ENCODE measurements around the gene NAV2. TPM values are rescaled to one million over a fixed set of nuclear protein-coding genes. Genes with fewer than 3 reads are reported as not detected.

The NAV2 gene
- total RNA-seq, 1 donor from 2014 or later = 9.6 TPM

DNA sequence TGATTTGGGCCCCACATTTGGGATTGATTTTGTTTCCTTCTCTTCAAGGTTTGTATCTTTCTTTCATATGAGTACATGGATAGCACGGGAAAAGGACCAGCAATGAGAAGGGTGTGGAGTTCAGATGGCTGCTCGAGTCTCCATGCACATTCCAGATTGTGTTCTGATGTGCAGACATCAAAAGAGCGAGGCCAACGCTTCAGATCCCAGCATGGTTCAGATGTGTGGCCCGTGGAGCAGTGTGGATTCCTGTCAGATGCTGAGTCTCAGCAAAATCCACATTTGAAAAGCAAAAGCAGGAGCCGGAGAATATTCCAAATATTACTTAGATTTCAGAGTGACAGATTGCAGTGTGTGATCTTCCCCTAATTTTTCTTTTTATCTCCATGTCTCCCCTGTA is 228.2 kb downstream of the NAV2 start:
- no peak for DNase-seq (ENCODE audit: low spot score)
- TF ChIP-seq, protein P1, sequence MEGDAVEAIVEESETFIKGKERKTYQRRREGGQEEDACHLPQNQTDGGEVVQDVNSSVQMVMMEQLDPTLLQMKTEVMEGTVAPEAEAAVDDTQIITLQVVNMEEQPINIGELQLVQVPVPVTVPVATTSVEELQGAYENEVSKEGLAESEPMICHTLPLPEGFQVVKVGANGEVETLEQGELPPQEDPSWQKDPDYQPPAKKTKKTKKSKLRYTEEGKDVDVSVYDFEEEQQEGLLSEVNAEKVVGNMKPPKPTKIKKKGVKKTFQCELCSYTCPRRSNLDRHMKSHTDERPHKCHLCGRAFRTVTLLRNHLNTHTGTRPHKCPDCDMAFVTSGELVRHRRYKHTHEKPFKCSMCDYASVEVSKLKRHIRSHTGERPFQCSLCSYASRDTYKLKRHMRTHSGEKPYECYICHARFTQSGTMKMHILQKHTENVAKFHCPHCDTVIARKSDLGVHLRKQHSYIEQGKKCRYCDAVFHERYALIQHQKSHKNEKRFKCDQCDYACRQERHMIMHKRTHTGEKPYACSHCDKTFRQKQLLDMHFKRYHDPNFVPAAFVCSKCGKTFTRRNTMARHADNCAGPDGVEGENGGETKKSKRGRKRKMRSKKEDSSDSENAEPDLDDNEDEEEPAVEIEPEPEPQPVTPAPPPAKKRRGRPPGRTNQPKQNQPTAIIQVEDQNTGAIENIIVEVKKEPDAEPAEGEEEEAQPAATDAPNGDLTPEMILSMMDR (IDR thresholded peaks at IDR 0.05) = no peak
- TF ChIP-seq EZH2phosphoT487 (IDR thresholded peaks at IDR 0.05) (no peak), EZH2 (IDR thresholded peaks at IDR 0.05) (no peak)
- no peaks in the 10 kb centered on the region for H3K27me3 ChIP-seq
- H3K4me2 ChIP-seq = no peak overlapping the region
- H3K4me1 ChIP-seq = no peaks in the 10 kb centered on the region
- Mint-ChIP-seq H3K4me3 (no peak overlapping the region), H3K27me3 (ENCODE audit: insufficient read depth, low read depth) (no peaks in the 10 kb centered on the region), H3K4me1 (no peaks in the 10 kb centered on the region), H3K27ac (no peak overlapping the region), H3K36me3 (no peaks in the 10 kb centered on the region), H3K9me3 (no peaks in the 10 kb centered on the region)
- H3K9me3 ChIP-seq (ENCODE audit: low read depth) = no peaks in the 10 kb centered on the region
- no peaks in the 10 kb centered on the region for H4K20me1 ChIP-seq (ENCODE audit: low read depth)
- no peak overlapping the region for H3K27ac ChIP-seq
- H2AFZ ChIP-seq (replicated peaks) = no peak overlapping the region
- H3K9ac ChIP-seq = no peak overlapping the region
- no peak overlapping the region for H3K4me3 ChIP-seq
- peaks cover 8% of the 10 kb centered on the region for H3F3A ChIP-seq (ENCODE audit: low read depth)
- no peaks in the 10 kb centered on the region for H3K36me3 ChIP-seq
- H3K79me2 ChIP-seq (ENCODE audit: low read depth) = no peaks in the 10 kb centered on the region

GRCh38 chr11:19946681-19947080 is 234.0 kb downstream of the NAV2 start:
- H4K20me1 ChIP-seq (ENCODE audit: low read depth) = no peaks in the 10 kb centered on the region
- H3K4me1 ChIP-seq = no peaks in the 10 kb centered on the region
- H3K4me3 ChIP-seq = no peak overlapping the region
- no peaks in the 10 kb centered on the region for H3K36me3 ChIP-seq
- H3K27ac Mint-ChIP-seq = no peak overlapping the region
- H3K4me3 Mint-ChIP-seq = no peak overlapping the region
- peaks cover 4% of the 10 kb centered on the region for H3K36me3 Mint-ChIP-seq
- H3F3A ChIP-seq (ENCODE audit: low read depth) = peaks cover 7% of the 10 kb centered on the region
- H3K27me3 ChIP-seq = no peaks in the 10 kb centered on the region
- DNase-seq (ENCODE audit: low spot score) = no peak
- H3K4me1 Mint-ChIP-seq = peaks cover 10% of the 10 kb centered on the region
- no peaks in the 10 kb centered on the region for H3K79me2 ChIP-seq (ENCODE audit: low read depth)
- H3K4me2 ChIP-seq = no peak overlapping the region
- no peaks in the 10 kb centered on the region for H3K9me3 ChIP-seq (ENCODE audit: low read depth)
- no peak overlapping the region for H3K27ac ChIP-seq
- no peaks in the 10 kb centered on the region for H3K27me3 Mint-ChIP-seq (ENCODE audit: insufficient read depth, low read depth)
- no peak overlapping the region for H3K9ac ChIP-seq
- no peak for TF ChIP-seq EZH2 (IDR thresholded peaks at IDR 0.05)
- H3K9me3 Mint-ChIP-seq = no peaks in the 10 kb centered on the region
- H2AFZ ChIP-seq (replicated peaks) = no peak overlapping the region

GRCh38 chr11:19947537-19948114 is 235.0 kb downstream of the NAV2 start:
- H3K4me1 ChIP-seq = peaks cover 4% of the 10 kb centered on the region
- no peaks in the 10 kb centered on the region for H3K9me3 ChIP-seq (ENCODE audit: low read depth)
- H2AFZ ChIP-seq (replicated peaks) = no peak overlapping the region
- no peak overlapping the region for H3K27ac ChIP-seq
- Mint-ChIP-seq H3K4me3 (no peak overlapping the region), H3K4me1 (peaks cover 14% of the 10 kb centered on the region), H3K36me3 (peaks cover 4% of the 10 kb centered on the region), H3K9me3 (no peaks in the 10 kb centered on the region), H3K27ac (no peak overlapping the region), H3K27me3 (ENCODE audit: insufficient read depth, low read depth) (no peaks in the 10 kb centered on the region)
- DNase-seq (ENCODE audit: low spot score) = no peak
- H3K4me2 ChIP-seq = no peak overlapping the region
- H3K36me3 ChIP-seq = no peaks in the 10 kb centered on the region
- H4K20me1 ChIP-seq (ENCODE audit: low read depth) = no peaks in the 10 kb centered on the region
- H3F3A ChIP-seq (ENCODE audit: low read depth) = peaks cover 11% of the 10 kb centered on the region
- no peaks in the 10 kb centered on the region for H3K27me3 ChIP-seq
- H3K79me2 ChIP-seq (ENCODE audit: low read depth) = no peaks in the 10 kb centered on the region
- H3K9ac ChIP-seq = no peak overlapping the region
- TF ChIP-seq, protein P1 (IDR thresholded peaks at IDR 0.05) = no peak
- no peak for TF ChIP-seq EZH2phosphoT487 (IDR thresholded peaks at IDR 0.05)
- TF ChIP-seq EZH2 (IDR thresholded peaks at IDR 0.05) = no peak
- H3K4me3 ChIP-seq = no peak overlapping the region

DNA sequence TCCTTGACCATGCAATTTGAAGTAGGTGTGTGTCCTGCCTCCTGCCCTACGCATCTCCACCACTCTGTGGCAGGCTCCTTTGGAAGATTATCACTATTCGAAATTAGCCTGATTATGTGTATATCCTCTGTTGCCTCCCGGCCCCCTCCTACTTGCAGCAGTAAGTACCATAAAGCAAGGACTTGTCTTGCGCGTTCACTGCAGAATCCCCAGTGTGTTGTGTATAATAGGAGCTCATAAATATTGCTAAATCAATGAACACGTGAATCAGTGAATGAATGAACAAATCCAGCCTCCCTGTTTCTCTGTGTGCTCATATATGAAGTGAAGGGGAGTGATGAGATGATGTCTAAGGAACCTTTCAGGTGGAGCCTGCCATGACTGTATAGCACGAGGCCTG is 237.0 kb downstream of the NAV2 start:
- H3K4me3 ChIP-seq = no peak overlapping the region
- no peak for DNase-seq (ENCODE audit: low spot score)
- peaks cover 28% of the 10 kb centered on the region for H3K4me1 Mint-ChIP-seq
- no peak overlapping the region for H3K27ac Mint-ChIP-seq
- no peaks in the 10 kb centered on the region for H3K36me3 ChIP-seq
- no peak overlapping the region for H3K4me3 Mint-ChIP-seq
- no peaks in the 10 kb centered on the region for H4K20me1 ChIP-seq (ENCODE audit: low read depth)
- no peaks in the 10 kb centered on the region for H3K79me2 ChIP-seq (ENCODE audit: low read depth)
- no peaks in the 10 kb centered on the region for H3K9me3 Mint-ChIP-seq
- no peak overlapping the region for H3K9ac ChIP-seq
- H2AFZ ChIP-seq (replicated peaks) = no peak overlapping the region
- peaks cover 15% of the 10 kb centered on the region for H3F3A ChIP-seq (ENCODE audit: low read depth)
- peaks cover 4% of the 10 kb centered on the region for H3K36me3 Mint-ChIP-seq
- TF ChIP-seq, protein P1 (IDR thresholded peaks at IDR 0.05) = no peak
- TF ChIP-seq EZH2 (IDR thresholded peaks at IDR 0.05) (no peak), EZH2phosphoT487 (IDR thresholded peaks at IDR 0.05) (no peak)
- H3K4me1 ChIP-seq = peaks cover 22% of the 10 kb centered on the region
- H3K27me3 Mint-ChIP-seq (ENCODE audit: insufficient read depth, low read depth) = no peaks in the 10 kb centered on the region
- no peaks in the 10 kb centered on the region for H3K9me3 ChIP-seq (ENCODE audit: low read depth)
- no peak overlapping the region for H3K27ac ChIP-seq
- H3K4me2 ChIP-seq = no peak overlapping the region
- no peaks in the 10 kb centered on the region for H3K27me3 ChIP-seq

Measured in neural progenitor cell (in vitro differentiated cells).